ENCODE data around the gene ZNF385D.

The ZNF385D gene

GRCh38 chr3:21747966-21748555 lies 2.9 kb downstream of the ZNF385D start:
- no peak for DNase-seq

- DNase-seq = no peak
These were observed 3.6 kb downstream of the ZNF385D start for GRCh38 chr3:21747376-21747775.

- DNase-seq = no peak
These were observed 5.0 kb downstream of the ZNF385D start for GRCh38 chr3:21745966-21746365.

- DNase-seq = no peak
These were observed 6.2 kb downstream of the ZNF385D start for GRCh38 chr3:21744793-21745192.

GRCh38 chr3:21738935-21739702 lies 11.9 kb downstream of the ZNF385D start:
- no peak for DNase-seq

GRCh38 chr3:21738283-21738682 lies 12.7 kb downstream of the ZNF385D start:
- no peak for DNase-seq

GRCh38 chr3:21734746-21735145 lies 16.3 kb downstream of the ZNF385D start:
- no peak for DNase-seq

- DNase-seq = no peak
These were observed 21.0 kb downstream of the ZNF385D start for GRCh38 chr3:21729888-21730459.

- DNase-seq = no peak
These were observed 21.7 kb downstream of the ZNF385D start for GRCh38 chr3:21729331-21729730.

- no peak for DNase-seq
These were observed 28.2 kb downstream of the ZNF385D start for GRCh38 chr3:21722768-21723167.

GRCh38 chr3:21722301-21722700 lies 28.7 kb downstream of the ZNF385D start:
- DNase-seq = no peak

- no peak for DNase-seq
These were observed 31.9 kb downstream of the ZNF385D start for GRCh38 chr3:21718943-21719591.

- DNase-seq = no peak
These were observed 32.7 kb downstream of the ZNF385D start for GRCh38 chr3:21718161-21718765.

GRCh38 chr3:21715662-21716061 lies 35.3 kb downstream of the ZNF385D start:
- DNase-seq = no peak

- DNase-seq = no peak
These were observed 45.2 kb downstream of the ZNF385D start for GRCh38 chr3:21705769-21706168.

GRCh38 chr3:21704796-21705195 lies 46.2 kb downstream of the ZNF385D start:
- DNase-seq = no peak

- DNase-seq = no peak
These were observed 47.7 kb downstream of the ZNF385D start for GRCh38 chr3:21703291-21703690.

- DNase-seq = no peak
These were observed 53.3 kb downstream of the ZNF385D start for GRCh38 chr3:21697707-21698106.

- no peak for DNase-seq
These were observed 56.5 kb downstream of the ZNF385D start for GRCh38 chr3:21694506-21694905.

GRCh38 chr3:21691036-21691435 lies 60.0 kb downstream of the ZNF385D start:
- DNase-seq = no peak

GRCh38 chr3:21682206-21682605 lies 68.8 kb downstream of the ZNF385D start:
- DNase-seq = no peak

- no peak for DNase-seq
These were observed 77.6 kb downstream of the ZNF385D start for GRCh38 chr3:21673393-21673792.

GRCh38 chr3:21672303-21672702 lies 78.7 kb downstream of the ZNF385D start:
- no peak for DNase-seq
